ENCODE measurements around the gene C5orf63.

GRCh38 chr5:127085371-127085770, 12.1 kb upstream of the C5orf63 start:
- TF ChIP-seq CTCF (conservative IDR thresholded peaks at IDR 0.05; ENCODE audit: low read depth in 2 of 2) (no peak), EZH2 (IDR thresholded peaks at IDR 0.05; ENCODE audit: low read depth, unreplicated experiment) (no peak), ZNF331 (CRISPR knock-in tag; IDR thresholded peaks at IDR 0.05; ENCODE audit: low read depth) (no peak), REST (IDR thresholded peaks at IDR 0.05; ENCODE audit: unreplicated experiment) (no peak), POLR2AphosphoS5 (IDR thresholded peaks at IDR 0.05; ENCODE audit: low read depth) (no peak), EZH2phosphoT487 (IDR thresholded peaks at IDR 0.05; ENCODE audit: unreplicated experiment) (no peak), JUNB (IDR thresholded peaks at IDR 0.05; ENCODE audit: unreplicated experiment) (no peak), NANOG (IDR thresholded peaks at IDR 0.05; ENCODE audit: borderline replicate concordance) (no peak), CREB1 (CRISPR knock-in tag; IDR thresholded peaks at IDR 0.05; ENCODE audit: low read depth) (no peak), ZNF462 (CRISPR knock-in tag; IDR thresholded peaks at IDR 0.05) (no peak), STAT1 (IDR thresholded peaks at IDR 0.05; ENCODE audit: unreplicated experiment) (no peak), ZNF114 (CRISPR knock-in tag; IDR thresholded peaks at IDR 0.05) (no peak)
